Loucy (cell line): ENCODE results near the gene AUH.

Experiments
- H2AFZ ChIP-seq: fragments of 200-600 bp; sonication (generic); 2 replicates; pipeline ENCODE4 v1.6.0; 2016; ENCODE audit warnings: antibody characterized with exemption, mild to moderate bottlenecking, low read length, moderate library complexity
- H3F3A ChIP-seq: fragments of 200-600 bp; 2 replicates; pipeline ENCODE4 v1.6.0; 2016; ENCODE audit warnings: antibody characterized with exemption, low read depth, mild to moderate bottlenecking
- H3K27me3 ChIP-seq: fragments of 200-600 bp; sonication (generic); 2 replicates; pipeline ENCODE4 v1.6.1; 2014; ENCODE audit warnings: low read length, mild to moderate bottlenecking; ENCODE audit not compliant: insufficient read depth, poor library complexity, severe bottlenecking
- H3K36me3 ChIP-seq: fragments of 200-600 bp; sonication (generic); 2 replicates; pipeline ENCODE4 v1.6.1; 2016; ENCODE audit warnings: low read length; ENCODE audit not compliant: insufficient read depth
- H3K4me1 ChIP-seq: fragments of 200-600 bp; sonication (generic); 2 replicates; pipeline ENCODE4 v1.5.1; 2014; ENCODE audit warnings: low read length, mild to moderate bottlenecking; ENCODE audit not compliant: insufficient read depth, poor library complexity, severe bottlenecking
- H3K4me2 ChIP-seq: fragments of 200-600 bp; sonication (generic); 2 replicates; pipeline ENCODE4 v1.6.0; 2014; ENCODE audit warnings: antibody characterized with exemption, low read length, low read depth, mild to moderate bottlenecking; ENCODE audit not compliant: poor library complexity, severe bottlenecking
- H3K4me3 ChIP-seq: fragments of 200-600 bp; sonication (generic); 2 replicates; pipeline ENCODE4 v1.5.1; 2014; ENCODE audit warnings: low read length, mild to moderate bottlenecking, mixed read lengths; ENCODE audit not compliant: poor library complexity, severe bottlenecking
- H3K79me2 ChIP-seq: fragments of 200-600 bp; sonication (generic); 2 replicates; pipeline ENCODE4 v1.6.1; 2014; ENCODE audit warnings: low read length; ENCODE audit not compliant: insufficient read depth
- H3K9ac ChIP-seq: fragments of 200-600 bp; sonication (generic); 2 replicates; pipeline ENCODE4 v1.6.0; 2014; ENCODE audit warnings: mild to moderate bottlenecking, low read depth, low read length, moderate library complexity; ENCODE audit not compliant: poor library complexity, severe bottlenecking
- H3K9me2 ChIP-seq: fragments of 200-600 bp; sonication (generic); replicated peaks from 2 replicates; pipeline ENCODE4 v1.6.1; 2016; ENCODE audit warnings: low read depth, low read length, mixed read lengths
- H3K9me3 ChIP-seq: fragments of 200-600 bp; sonication (generic); 2 replicates; pipeline ENCODE4 v1.6.1; 2014; ENCODE audit warnings: mild to moderate bottlenecking, antibody characterized with exemption, low read length, low read depth; ENCODE audit not compliant: insufficient read depth
- H4K20me1 ChIP-seq: fragments of 200-600 bp; sonication (generic); 2 replicates; pipeline ENCODE4 v1.6.0; 2014; ENCODE audit warnings: antibody characterized with exemption, low read length, mild to moderate bottlenecking; ENCODE audit not compliant: insufficient read depth, poor library complexity, severe bottlenecking
- CTCF ChIP-seq: fragments of 200-600 bp; sonication (generic); conservative IDR thresholded peaks from 2 replicates; pipeline ENCODE4 v1.5.1; 2014; ENCODE audit warnings: mild to moderate bottlenecking, antibody characterized with exemption, low read length
- EZH2phosphoT487 ChIP-seq: fragments of 200-600 bp; IDR thresholded peaks from 2 replicates; pipeline ENCODE4 v1.6.1; 2018; ENCODE audit warnings: antibody characterized with exemption, mild to moderate bottlenecking, moderate library complexity, borderline replicate concordance

The AUH gene

GRCh38 chr9:91172329-91172728, 189.4 kb downstream of the AUH start:
- H3F3A ChIP-seq: no peaks in the 10 kb centered on the region
- H4K20me1 ChIP-seq: no peaks in the 10 kb centered on the region
- H2AFZ ChIP-seq: no peak overlapping the region
- no peak overlapping the region for H3K4me2 ChIP-seq
- peaks cover 5% of the 10 kb centered on the region for H3K4me1 ChIP-seq
- H3K79me2 ChIP-seq: no peaks in the 10 kb centered on the region
- no peaks in the 10 kb centered on the region for H3K9me2 ChIP-seq
- TF ChIP-seq CTCF (no peak), EZH2phosphoT487 (no peak)
- no peak overlapping the region for H3K4me3 ChIP-seq
- peaks cover 19% of the 10 kb centered on the region; the same call in 1 of the 2 replicates for H3K9me3 ChIP-seq
- no peaks in the 10 kb centered on the region for H3K36me3 ChIP-seq
- H3K9ac ChIP-seq: no peak overlapping the region
- H3K27me3 ChIP-seq: no peaks in the 10 kb centered on the region

GRCh38 chr9:91170951-91171350, 190.8 kb downstream of the AUH start:
- no peaks in the 10 kb centered on the region for H3F3A ChIP-seq
- no peaks in the 10 kb centered on the region for H3K27me3 ChIP-seq
- H3K36me3 ChIP-seq: no peaks in the 10 kb centered on the region
- H3K4me3 ChIP-seq: no peak overlapping the region
- no peaks in the 10 kb centered on the region for H3K79me2 ChIP-seq
- TF ChIP-seq CTCF (no peak), EZH2phosphoT487 (no peak)
- H2AFZ ChIP-seq: no peak overlapping the region
- H3K9me2 ChIP-seq: no peaks in the 10 kb centered on the region
- H3K4me2 ChIP-seq: no peak overlapping the region
- H3K9ac ChIP-seq: no peak overlapping the region
- no peaks in the 10 kb centered on the region for H4K20me1 ChIP-seq
- H3K4me1 ChIP-seq: peaks cover 9% of the 10 kb centered on the region
- H3K9me3 ChIP-seq: peaks cover 19% of the 10 kb centered on the region; the same call in 1 of the 2 replicates

GRCh38 chr9:91166796-91167366, 194.8 kb downstream of the AUH start:
- Histone ChIP-seq H3K36me3 (no peaks in the 10 kb centered on the region), H3K9ac (no peak overlapping the region), H3K27me3 (no peaks in the 10 kb centered on the region), H3K9me2 (no peaks in the 10 kb centered on the region), H3K4me1 (peaks cover 46% of the 10 kb centered on the region), H3K9me3 (peaks cover 19% of the 10 kb centered on the region; the same call in 1 of the 2 replicates), H3F3A (peaks cover 16% of the 10 kb centered on the region), H3K4me2 (no peak overlapping the region), H3K79me2 (peaks cover 7% of the 10 kb centered on the region; the same call in 1 of the 2 replicates), H4K20me1 (no peaks in the 10 kb centered on the region), H2AFZ (no peak overlapping the region), H3K4me3 (no peak overlapping the region)
- no peak for TF ChIP-seq CTCF
- no peak for TF ChIP-seq EZH2phosphoT487
